GM18517 (cell line): ENCODE measurements around the gene UBXN2A.
"Not testable (repeated sequence)": the region's sequence is repeated elsewhere in the genome, so short reads cannot be mapped to it uniquely, and the experiment has no call there.

Source experiments
- ATAC-seq: cut with Tn5 transposase; IDR thresholded peaks from one replicate; pipeline ENCODE4 v1.9.1; 2021; ENCODE audit warnings: mild to moderate bottlenecking, moderate library complexity; ENCODE audit not compliant: unreplicated experiment

The UBXN2A gene

GRCh38 chr2:24011250-24012104 lies 71.2 kb downstream of the UBXN2A start:
- ATAC-seq: no peak

- ATAC-seq: no peak
Measured at GRCh38 chr2:24012521-24013188, 72.4 kb downstream of the UBXN2A start.

- ATAC-seq: not testable (repeated sequence)
Measured at GRCh38 chr2:24014902-24015301, 74.6 kb downstream of the UBXN2A start.

- ATAC-seq: no peak
Measured at GRCh38 chr2:24015562-24016375, 75.5 kb downstream of the UBXN2A start.

- no peak for ATAC-seq
Measured at GRCh38 chr2:24016376-24016761, 76.1 kb downstream of the UBXN2A start.

GRCh38 chr2:24016853-24017703 lies 76.8 kb downstream of the UBXN2A start:
- no peak for ATAC-seq

- no peak for ATAC-seq
Measured at GRCh38 chr2:24017711-24018110, 77.4 kb downstream of the UBXN2A start.

- no peak for ATAC-seq
Measured at GRCh38 chr2:24018241-24018640, 78.0 kb downstream of the UBXN2A start.

- no peak for ATAC-seq
Measured at GRCh38 chr2:24019729-24020128, 79.5 kb downstream of the UBXN2A start.

- no peak for ATAC-seq
Measured at GRCh38 chr2:24020244-24020643, 80.0 kb downstream of the UBXN2A start.

GRCh38 chr2:24021122-24021998 lies 81.1 kb downstream of the UBXN2A start:
- no peak for ATAC-seq

- no peak for ATAC-seq
Measured at GRCh38 chr2:24022324-24022974, 82.2 kb downstream of the UBXN2A start.

- no peak for ATAC-seq
Measured at GRCh38 chr2:24022975-24023575, 82.8 kb downstream of the UBXN2A start.

- no peak for ATAC-seq
Measured at GRCh38 chr2:24024018-24024417, 83.8 kb downstream of the UBXN2A start.

GRCh38 chr2:24024996-24025663 lies 84.9 kb downstream of the UBXN2A start:
- ATAC-seq: no peak

- no peak for ATAC-seq
Measured at GRCh38 chr2:24026233-24026632, 86.0 kb downstream of the UBXN2A start.

- ATAC-seq: no peak
Measured at GRCh38 chr2:24038786-24039499, 98.7 kb downstream of the UBXN2A start.
